Measurements from ENCODE around the gene VWA8. TPM values are rescaled to one million over a fixed set of nuclear protein-coding genes. Genes with fewer than 3 reads are reported as not detected.
A peak's percentile ranks its signal among the peaks of the same experiment; 100 is the strongest.

Gene VWA8
- total RNA-seq, 1 donor from 2014 or later: 19.6 TPM

DNA sequence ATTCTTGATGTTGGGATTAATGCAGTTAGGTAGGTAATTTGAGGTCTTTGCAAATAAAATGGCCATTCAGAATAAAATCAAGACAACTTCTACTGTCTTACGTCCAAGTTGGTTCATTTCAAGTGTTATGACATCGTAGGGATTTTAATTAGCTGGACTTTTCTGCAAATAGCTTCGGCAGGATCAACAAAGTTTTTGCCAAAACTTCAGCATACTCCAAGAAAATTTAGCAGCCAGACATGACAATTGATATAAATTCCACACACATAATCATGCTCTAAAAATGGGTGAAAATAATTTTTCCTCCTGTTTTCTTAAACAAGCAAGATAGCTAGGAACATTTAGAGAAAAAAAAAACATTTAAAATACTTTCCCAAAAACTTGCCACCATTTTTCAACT is 344.8 kb downstream of the VWA8 start:
- no peak overlapping the region for H3K4me3 Mint-ChIP-seq
- no peaks in the 10 kb centered on the region for H3K27me3 Mint-ChIP-seq
- DNase-seq (ENCODE audit: extremely low spot score, unreplicated experiment): no peak
- peaks cover 10% of the 10 kb centered on the region for H3K36me3 Mint-ChIP-seq
- H3K27ac Mint-ChIP-seq: no peak overlapping the region
- peaks cover 25% of the 10 kb centered on the region for H3K4me1 Mint-ChIP-seq (ENCODE audit: unreplicated experiment)
- no peaks in the 10 kb centered on the region for H3K9me3 Mint-ChIP-seq
- TF ChIP-seq, protein P1, sequence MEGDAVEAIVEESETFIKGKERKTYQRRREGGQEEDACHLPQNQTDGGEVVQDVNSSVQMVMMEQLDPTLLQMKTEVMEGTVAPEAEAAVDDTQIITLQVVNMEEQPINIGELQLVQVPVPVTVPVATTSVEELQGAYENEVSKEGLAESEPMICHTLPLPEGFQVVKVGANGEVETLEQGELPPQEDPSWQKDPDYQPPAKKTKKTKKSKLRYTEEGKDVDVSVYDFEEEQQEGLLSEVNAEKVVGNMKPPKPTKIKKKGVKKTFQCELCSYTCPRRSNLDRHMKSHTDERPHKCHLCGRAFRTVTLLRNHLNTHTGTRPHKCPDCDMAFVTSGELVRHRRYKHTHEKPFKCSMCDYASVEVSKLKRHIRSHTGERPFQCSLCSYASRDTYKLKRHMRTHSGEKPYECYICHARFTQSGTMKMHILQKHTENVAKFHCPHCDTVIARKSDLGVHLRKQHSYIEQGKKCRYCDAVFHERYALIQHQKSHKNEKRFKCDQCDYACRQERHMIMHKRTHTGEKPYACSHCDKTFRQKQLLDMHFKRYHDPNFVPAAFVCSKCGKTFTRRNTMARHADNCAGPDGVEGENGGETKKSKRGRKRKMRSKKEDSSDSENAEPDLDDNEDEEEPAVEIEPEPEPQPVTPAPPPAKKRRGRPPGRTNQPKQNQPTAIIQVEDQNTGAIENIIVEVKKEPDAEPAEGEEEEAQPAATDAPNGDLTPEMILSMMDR (conservative IDR thresholded peaks at IDR 0.05): no peak

DNA sequence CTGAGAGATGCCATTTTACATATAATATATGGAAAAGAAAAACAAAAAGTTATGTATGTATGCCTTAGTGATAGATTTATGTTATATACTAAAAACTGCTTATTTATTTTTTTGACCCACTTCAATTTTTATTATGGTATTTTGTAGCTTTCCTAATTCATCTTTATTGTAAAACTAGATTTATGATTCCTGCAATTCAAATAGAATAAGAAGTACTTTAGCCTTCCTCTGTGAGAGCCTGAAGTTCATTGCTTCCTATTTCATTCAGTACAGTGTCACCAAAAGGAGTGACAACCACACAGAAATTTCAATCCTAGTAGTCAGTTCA is 345.4 kb downstream of the VWA8 start:
- Mint-ChIP-seq H3K4me3 (no peak overlapping the region), H3K4me1 (ENCODE audit: unreplicated experiment) (peaks cover 29% of the 10 kb centered on the region), H3K27ac (no peak overlapping the region), H3K36me3 (peaks cover 13% of the 10 kb centered on the region), H3K27me3 (no peaks in the 10 kb centered on the region), H3K9me3 (no peaks in the 10 kb centered on the region)
- no peak for DNase-seq (ENCODE audit: extremely low spot score, unreplicated experiment)
- TF ChIP-seq, protein P1 (conservative IDR thresholded peaks at IDR 0.05): no peak

- Mint-ChIP-seq H3K9me3 (no peaks in the 10 kb centered on the region), H3K4me1 (ENCODE audit: unreplicated experiment) (peaks cover 34% of the 10 kb centered on the region), H3K27ac (no peak overlapping the region), H3K4me3 (no peak overlapping the region), H3K36me3 (peaks cover 17% of the 10 kb centered on the region), H3K27me3 (no peaks in the 10 kb centered on the region)
- DNase-seq (ENCODE audit: extremely low spot score, unreplicated experiment): no peak
- TF ChIP-seq, protein P1 (conservative IDR thresholded peaks at IDR 0.05): no peak
These were observed 346.0 kb downstream of the VWA8 start for GRCh38 chr13:41614671-41615527.

DNA sequence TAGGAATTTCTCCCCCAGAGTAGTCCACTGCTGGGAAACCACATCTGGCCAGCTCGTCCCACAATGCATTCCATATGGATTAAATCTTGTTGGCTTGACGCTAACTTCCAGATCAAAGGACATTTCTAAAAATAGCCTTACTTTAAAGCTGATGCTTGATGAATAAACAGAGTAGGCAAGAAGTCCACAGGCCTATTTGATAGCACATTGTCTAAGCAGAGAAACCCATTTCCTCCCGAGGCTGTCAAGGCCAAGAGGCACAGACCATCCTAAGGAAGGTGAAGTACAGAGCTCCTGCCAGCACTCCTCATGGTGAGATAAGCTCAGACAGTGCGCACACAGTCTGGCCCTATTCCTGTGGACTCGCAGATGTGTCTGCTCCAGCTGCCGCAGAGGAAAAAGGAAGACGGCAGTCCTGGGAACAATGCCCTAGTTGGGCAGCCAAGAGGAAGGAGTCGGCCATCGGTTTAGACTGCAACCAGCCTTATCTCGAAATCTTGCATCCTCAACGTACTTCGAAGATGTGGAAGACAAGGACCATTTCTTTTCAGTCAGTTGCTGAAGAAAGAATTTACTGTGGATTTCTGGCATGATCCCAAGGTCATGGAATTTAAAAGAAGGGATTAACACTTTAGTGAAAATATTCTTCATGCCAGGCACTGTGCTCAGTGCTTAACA is 346.8 kb downstream of the VWA8 start:
- H3K4me1 Mint-ChIP-seq (ENCODE audit: unreplicated experiment): peaks cover 36% of the 10 kb centered on the region
- no peaks in the 10 kb centered on the region for H3K27me3 Mint-ChIP-seq
- H3K36me3 Mint-ChIP-seq: peaks cover 17% of the 10 kb centered on the region
- TF ChIP-seq, protein P1 (conservative IDR thresholded peaks at IDR 0.05): no peak
- no peak for DNase-seq (ENCODE audit: extremely low spot score, unreplicated experiment)
- no peaks in the 10 kb centered on the region for H3K9me3 Mint-ChIP-seq
- no peak overlapping the region for H3K4me3 Mint-ChIP-seq
- H3K27ac Mint-ChIP-seq: peak overlapping the region; percentile 71

DNA sequence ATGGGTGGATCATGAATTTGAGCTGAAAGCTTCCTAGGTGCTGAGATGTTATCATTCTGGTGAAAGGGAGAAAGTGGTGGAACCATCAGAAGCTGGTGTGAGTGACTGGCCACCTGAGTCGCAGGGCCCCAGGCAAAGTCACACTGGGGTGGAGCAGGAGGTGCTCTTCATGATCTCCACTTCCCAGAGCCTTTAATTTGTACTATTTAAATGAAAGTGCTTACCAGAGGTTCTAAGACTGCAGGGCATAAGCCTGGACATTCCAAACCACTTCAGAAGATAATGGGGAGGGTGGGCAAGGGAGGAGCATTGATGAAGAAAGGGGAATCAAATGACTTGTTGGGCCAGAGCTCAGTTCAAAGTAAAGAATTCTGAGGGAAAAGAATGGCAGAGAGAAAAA is 347.4 kb downstream of the VWA8 start:
- DNase-seq (ENCODE audit: extremely low spot score, unreplicated experiment): no peak
- peak overlapping the region; percentile 50 for H3K27ac Mint-ChIP-seq
- H3K27me3 Mint-ChIP-seq: no peaks in the 10 kb centered on the region
- peaks cover 42% of the 10 kb centered on the region for H3K4me1 Mint-ChIP-seq (ENCODE audit: unreplicated experiment)
- H3K9me3 Mint-ChIP-seq: no peaks in the 10 kb centered on the region
- H3K36me3 Mint-ChIP-seq: peaks cover 20% of the 10 kb centered on the region
- peak overlapping the region; percentile 34 for H3K4me3 Mint-ChIP-seq
- TF ChIP-seq, protein P1 (conservative IDR thresholded peaks at IDR 0.05): no peak

Data from type B pancreatic cell (in vitro differentiated cells).